Body of pancreas (tissue), 4 donors: Measurements from ENCODE around the gene TH. TPM values are rescaled to one million over a fixed set of nuclear protein-coding genes. Genes with fewer than 3 reads are reported as not detected.

ENCODE experiments used
- ATAC-seq: fragments of 150-250 bp; one replicate; pipeline ENCODE4 v1.9.1; 2016
- DNase-seq, 4 donors: peaks; one replicate each; pipeline ENCODE4 v3.0.0-alpha.2; 2019
- H3K27ac ChIP-seq, 4 donors: fragments of 200-600 bp; sonication (generic); 1 replicate in 3 of 4; 2 replicates in 1 of 4; pipeline versions ENCODE4 v1.5.1 to v1.6.1; 2016 to 2019; ENCODE audit warnings: mild to moderate bottlenecking in 1 of 4, mixed read lengths in 1 of 4, moderate library complexity in 1 of 4
- H3K27me3 ChIP-seq, 2 donors: fragments of 200-600 bp; sonication (generic); one replicate each; pipeline ENCODE4 v1.6.0; 2016; ENCODE audit warnings: mild to moderate bottlenecking in 1 of 2
- H3K36me3 ChIP-seq, 2 donors: fragments of 200-600 bp; sonication (generic); replicated peaks in 1 of 2; 2 replicates each; pipeline ENCODE4 v1.5.1; 2016; ENCODE audit warnings: low read depth in 2 of 2; ENCODE audit not compliant: insufficient read depth in 1 of 2
- H3K4me1 ChIP-seq: fragments of 200-600 bp; sonication (generic); one replicate; pipeline ENCODE4 v1.6.0; 2016
- H3K4me3 ChIP-seq, 2 donors: fragments of 200-600 bp; sonication (generic); 1 replicate in 1 of 2; 2 replicates in 1 of 2; pipeline ENCODE4 v1.5.1; 2016 to 2019
- H3K9me3 ChIP-seq, 3 donors: fragments of 200-600 bp; sonication (generic); 1 replicate in 2 of 3; 2 replicates in 1 of 3; pipeline ENCODE4 v1.5.1; 2016
- CTCF ChIP-seq, 7 experiments: fragments of 450-650 bp in 4 of 7; fragments of 200-600 bp in 3 of 7; sonication (generic) in 3 of 7; IDR thresholded peaks; one replicate each; pipeline ENCODE4 v1.5.1; 2016 to 2019; ENCODE audit warnings: antibody characterized with exemption in 7 of 7
- POLR2A ChIP-seq, 3 donors: fragments of 450-650 bp; IDR thresholded peaks; one replicate each; pipeline ENCODE4 v1.6.1; 2016; ENCODE audit warnings: antibody characterized with exemption in 3 of 3, mild to moderate bottlenecking in 2 of 3
- WGBS, 2 donors: methylation state at CpG; one replicate each; pipeline ENCODE4 v1.1.5; 2017; 5-methylcytosine and 5-hydroxymethylcytosine counted together
- intact Hi-C: fragments of 100-400 bp; cut with DNase I; formaldehyde crosslinking; loops from one replicate; pipeline ENCODE4 v1.15.1; 2023
- total RNA-seq, 2 donors: library from RNA; depleted of rRNA; stranded (reverse); fragments of >200 nt; gene quantifications; one replicate each; pipeline ENCODE4 v1.1.0, GENCODE V29; 2016

Gene TH
- total RNA-seq, 2 donors from 2014 or later = 0.66 TPM; not detected in 1

DNA sequence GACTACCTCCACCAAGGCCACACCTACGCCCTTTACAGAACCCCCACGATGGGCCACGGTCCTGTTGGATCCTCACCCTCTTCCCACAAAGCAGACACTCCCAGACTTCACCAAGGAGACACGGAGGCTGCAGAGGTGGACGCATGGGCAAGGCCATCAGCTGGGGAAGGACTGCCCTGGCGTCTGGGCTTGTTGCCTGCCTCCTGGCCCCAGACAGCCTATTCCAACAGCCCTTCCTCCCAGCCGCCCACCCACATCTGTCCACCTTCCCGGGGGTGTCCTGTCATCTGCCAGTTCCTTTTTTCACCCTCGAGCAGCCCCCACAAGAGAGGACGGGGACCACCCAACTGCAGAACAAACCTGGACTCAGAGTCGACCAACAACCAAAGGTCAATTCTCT is 28.9 kb upstream of the TH start:
- TF ChIP-seq POLR2A (IDR thresholded peaks at IDR 0.05) = no peak
- no peak for TF ChIP-seq CTCF (IDR thresholded peaks at IDR 0.05)
- WGBS, 2 donors = 67 to 75% methylated on average over 10 to 11 of the region's 11 CpGs
- H3K4me3 ChIP-seq = no peak overlapping the region
- intact Hi-C loops = no loop called here
- DNase-seq (no peak), ATAC-seq (no peak)
- H3K9me3 ChIP-seq = no peaks in the 10 kb centered on the region
- H3K27me3 ChIP-seq = no peaks in the 10 kb centered on the region
- H3K36me3 ChIP-seq = no peaks in the 10 kb centered on the region
- no peak overlapping the region for H3K27ac ChIP-seq
- peaks cover 14% of the 10 kb centered on the region for H3K4me1 ChIP-seq

DNA sequence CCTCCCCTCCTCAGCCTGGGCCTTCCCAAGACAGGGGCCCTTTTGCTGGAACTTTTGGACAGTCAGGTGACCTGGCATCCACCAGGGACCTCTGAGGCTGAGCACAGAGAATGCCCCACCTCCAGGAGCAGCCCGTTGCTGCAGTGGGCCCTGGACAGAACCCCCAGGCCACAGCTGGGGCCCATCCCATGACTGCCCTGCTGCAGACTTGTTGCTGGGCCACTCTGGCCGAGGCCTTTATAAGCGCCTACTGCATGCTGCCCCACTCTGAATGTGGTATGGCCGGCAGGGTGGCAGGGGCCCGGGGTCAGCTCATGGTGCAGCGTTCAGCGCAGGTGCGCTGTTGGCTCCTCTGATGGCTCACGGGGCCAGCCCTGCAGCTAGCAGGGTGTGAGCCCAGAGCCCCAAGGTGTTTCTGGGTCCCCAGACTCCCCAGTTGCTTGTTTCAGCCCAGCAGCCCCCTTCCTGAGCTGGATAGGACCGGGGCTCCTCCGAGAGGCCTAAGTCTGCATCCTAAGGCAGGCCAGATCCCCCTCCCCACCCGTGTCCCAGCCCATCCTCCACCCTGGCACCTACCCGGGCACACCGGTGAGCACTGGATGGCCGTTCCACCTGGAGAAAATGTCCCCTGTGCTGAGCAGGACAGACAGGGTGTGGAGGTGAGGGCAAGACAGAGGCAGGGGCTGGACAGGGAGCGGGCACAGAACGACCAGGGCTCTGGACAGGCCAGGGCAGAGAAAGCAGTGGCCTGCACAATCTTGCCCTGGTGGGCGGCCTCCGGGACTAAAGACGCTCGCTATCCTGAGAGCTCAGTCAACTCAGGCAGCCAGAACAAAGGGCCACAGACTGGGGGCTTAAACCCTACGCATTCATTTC is 28.1 kb upstream of the TH start:
- intact Hi-C loops = loop anchor here (5.0 kb wide), 2 partner anchors 103 to 223 kb away; partner anchors contain the start of genes C11orf21 and TSPAN32
- Histone ChIP-seq H3K36me3 (no peaks in the 10 kb centered on the region), H3K4me3 (no peak overlapping the region), H3K4me1 (peaks cover 18% of the 10 kb centered on the region), H3K9me3 (no peaks in the 10 kb centered on the region), H3K27me3 (no peaks in the 10 kb centered on the region), H3K27ac (no peak overlapping the region)
- TF ChIP-seq POLR2A (IDR thresholded peaks at IDR 0.05) = no peak
- no peak for DNase-seq
- ATAC-seq = no peak
- 77 to 82% methylated on average over 14 to 20 of the region's 22 CpGs for WGBS, 2 donors

- no peaks in the 10 kb centered on the region for H3K9me3 ChIP-seq
- H3K36me3 ChIP-seq = no peaks in the 10 kb centered on the region
- ATAC-seq (no peak), DNase-seq (no peak)
- H3K4me3 ChIP-seq = no peak overlapping the region
- intact Hi-C loops = loop anchor here (5.0 kb wide), 2 partner anchors 104 to 224 kb away; partner anchors contain the start of genes C11orf21 and TSPAN32
- TF ChIP-seq POLR2A (IDR thresholded peaks at IDR 0.05) = no peak
- no peak for TF ChIP-seq CTCF (IDR thresholded peaks at IDR 0.05)
- no peaks in the 10 kb centered on the region for H3K27me3 ChIP-seq
- peaks cover 24% of the 10 kb centered on the region for H3K4me1 ChIP-seq
- H3K27ac ChIP-seq = no peak overlapping the region
- 83 to 95% methylated on average over 10 to 21 of the region's 21 CpGs for WGBS, 2 donors
These were observed 27.2 kb upstream of the TH start for GRCh38 chr11:2198621-2199365.

- TF ChIP-seq POLR2A (IDR thresholded peaks at IDR 0.05) (no peak), CTCF (IDR thresholded peaks at IDR 0.05) (no peak)
These were observed 26.3 kb upstream of the TH start for GRCh38 chr11:2197771-2198520.

More at GRCh38 chr11:2197771-2198520, 26.3 kb upstream of the TH start:
- no peak for ATAC-seq
- 74 to 78% methylated on average over 20 to 28 of the region's 28 CpGs for WGBS, 2 donors
- DNase-seq = no peak
- H3K27ac ChIP-seq = no peak overlapping the region
- no peaks in the 10 kb centered on the region for H3K27me3 ChIP-seq
- no peaks in the 10 kb centered on the region for H3K9me3 ChIP-seq
- peaks cover 27% of the 10 kb centered on the region for H3K4me1 ChIP-seq
- H3K4me3 ChIP-seq = no peak overlapping the region
- no peaks in the 10 kb centered on the region for H3K36me3 ChIP-seq
- intact Hi-C loops = loop anchor here (5.0 kb wide), 2 partner anchors 104 to 224 kb away; partner anchors contain the start of genes C11orf21 and TSPAN32
